Stimulated activated CD8-positive, alpha-beta memory T cell treated with anti-CD3 and anti-CD28 coated beads, Interleukin-7, amount 100 ng/mL, for 1 hour (primary cell): ENCODE results near the gene MTA3.
"Not testable (repeated sequence)": the region's sequence is repeated elsewhere in the genome, so short reads cannot be mapped to it uniquely, and the experiment has no call there.

ENCODE experiments used
- DNase-seq, 2 donors: peaks; one replicate each; pipeline ENCODE4 v3.0.0-alpha.2; 2020; ENCODE audit warnings: low read depth in 2 of 2

MTA3 gene

DNA sequence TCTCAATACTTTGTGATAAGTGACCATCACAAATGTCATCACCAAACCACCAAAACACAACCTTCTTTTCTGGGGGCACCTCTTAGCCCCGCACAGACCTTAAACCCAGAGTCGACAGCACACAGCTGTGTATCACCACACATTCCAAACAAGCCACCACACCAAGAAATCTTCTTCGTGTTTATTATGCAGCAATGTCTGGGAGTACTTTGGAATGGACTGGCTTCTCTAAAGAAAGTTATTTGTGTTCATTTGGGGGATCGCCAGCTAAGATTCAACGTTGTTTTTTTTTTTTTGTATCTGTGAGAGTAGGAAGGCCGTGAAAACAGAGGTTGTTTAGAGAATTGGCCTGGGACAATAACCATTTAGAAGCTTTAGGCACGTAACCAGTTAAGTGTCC lies 1.1 kb upstream of the MTA3 start:
- no peak for DNase-seq

DNA sequence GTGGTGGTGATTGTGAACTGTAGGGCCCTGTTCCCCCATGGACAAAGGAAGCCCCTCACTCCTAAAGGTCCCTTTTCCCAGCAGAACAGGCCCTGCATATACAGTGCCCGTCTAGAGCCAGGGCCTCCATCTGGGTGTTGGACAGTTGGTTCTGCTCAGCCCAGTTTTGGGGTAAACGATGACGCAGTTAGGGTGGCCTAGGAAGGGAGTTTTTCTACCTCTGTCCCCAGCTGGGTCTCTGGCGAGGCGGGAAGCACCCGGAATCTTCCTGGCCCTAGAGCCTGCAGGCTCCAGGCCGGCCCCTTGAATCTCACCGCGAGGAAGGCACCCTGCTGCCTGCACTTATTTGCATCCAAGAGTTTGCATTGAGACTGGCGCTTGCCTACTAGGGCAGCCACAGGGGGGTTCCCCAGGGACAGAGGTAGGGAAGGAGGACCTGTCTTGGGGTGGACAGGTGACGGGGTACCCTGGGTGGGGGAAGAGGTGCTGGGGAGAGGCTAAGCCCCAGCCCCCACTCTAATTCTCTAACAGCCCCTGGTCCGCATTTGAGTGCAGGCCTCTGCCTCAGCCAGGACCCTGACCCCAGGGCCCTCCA lies 529 bp upstream of the MTA3 start:
- no peak for DNase-seq

DNA sequence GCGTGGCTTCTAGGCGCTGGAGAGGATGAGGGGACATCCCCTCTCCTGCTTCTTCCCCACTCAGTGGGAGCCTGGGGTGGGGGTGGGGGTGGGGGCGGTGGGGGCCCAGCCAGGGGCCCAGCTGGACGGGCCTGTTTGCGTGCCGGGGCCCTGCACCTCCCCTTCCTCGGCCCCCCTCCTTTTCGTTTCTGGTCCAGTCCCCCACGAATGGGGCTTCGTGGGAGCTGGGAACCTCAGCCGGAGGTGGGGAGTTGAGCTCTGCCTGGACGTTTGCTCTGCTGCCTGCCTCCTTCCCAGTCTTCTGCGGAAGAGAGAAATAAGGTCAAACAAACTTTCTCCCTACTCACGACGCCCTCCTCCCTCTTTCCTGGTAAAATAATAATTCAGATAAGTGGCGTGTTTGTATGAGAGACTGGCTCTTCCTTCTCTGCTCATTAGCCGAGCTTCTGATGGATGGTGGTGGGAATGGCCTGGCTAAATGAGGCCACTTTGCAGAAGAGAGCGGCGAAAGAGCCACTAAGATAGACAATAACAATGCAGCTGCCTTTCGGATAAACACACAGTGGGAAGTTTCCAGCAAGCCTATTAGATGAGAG lies 782 bp downstream of the MTA3 start:
- no peak for DNase-seq

DNA sequence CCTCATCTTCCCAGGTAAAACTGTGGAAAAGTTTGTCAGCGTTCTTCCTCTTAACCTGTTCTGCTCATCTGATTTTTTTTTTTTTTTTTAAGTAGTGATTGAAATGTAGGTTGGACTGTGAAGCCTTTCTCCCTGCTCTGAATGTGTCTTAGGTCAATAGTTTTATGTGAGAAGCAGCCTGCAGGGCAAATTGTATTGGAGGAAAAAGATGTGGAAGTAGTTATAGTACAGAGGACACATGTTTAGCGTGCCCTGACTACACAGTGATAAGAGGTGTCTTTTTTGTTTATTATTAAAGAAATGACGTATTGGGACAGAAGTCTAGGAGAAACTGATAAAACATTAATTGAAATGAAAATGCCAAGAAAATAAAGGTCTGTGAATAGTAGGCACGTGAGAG lies 1.5 kb downstream of the MTA3 start:
- DNase-seq, result no peak

DNA sequence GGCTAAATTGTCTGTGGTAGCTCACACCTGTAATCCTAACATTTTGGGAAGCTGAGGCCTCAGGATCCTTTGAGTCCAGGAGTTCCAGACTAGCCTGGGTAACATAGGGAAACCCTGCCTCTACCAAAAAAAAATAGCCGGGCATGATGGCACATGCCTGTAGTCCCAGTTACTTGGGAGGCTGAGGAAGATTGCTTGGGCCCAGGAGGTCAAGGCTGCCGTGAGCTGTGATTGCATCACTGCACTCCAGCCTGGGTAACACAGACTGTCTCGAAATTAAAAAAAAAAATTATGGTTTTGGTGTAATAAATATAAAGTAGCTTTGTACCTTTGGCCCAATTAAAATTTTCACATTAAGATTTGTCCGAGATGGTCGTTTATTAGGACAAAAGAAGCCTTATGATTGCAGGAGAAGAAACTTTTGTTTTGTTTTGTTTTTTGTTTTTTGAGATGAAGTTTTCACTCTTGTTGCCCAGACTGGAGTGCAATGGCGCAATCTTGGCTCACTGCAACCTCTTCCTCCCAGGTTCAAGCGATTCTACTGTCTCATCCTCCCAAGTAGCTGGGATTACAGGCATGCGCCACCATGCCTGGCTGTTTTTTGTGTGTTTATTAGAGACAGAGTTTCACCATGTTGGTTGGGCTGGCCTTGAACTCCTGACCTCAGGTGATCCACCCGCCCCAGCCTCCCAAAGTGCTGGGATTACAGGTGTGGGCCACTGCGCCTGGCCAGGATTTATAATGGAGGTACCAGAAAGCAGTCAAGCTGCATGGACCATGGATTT lies 4.1 kb downstream of the MTA3 start:
- DNase-seq, result no peak

DNA sequence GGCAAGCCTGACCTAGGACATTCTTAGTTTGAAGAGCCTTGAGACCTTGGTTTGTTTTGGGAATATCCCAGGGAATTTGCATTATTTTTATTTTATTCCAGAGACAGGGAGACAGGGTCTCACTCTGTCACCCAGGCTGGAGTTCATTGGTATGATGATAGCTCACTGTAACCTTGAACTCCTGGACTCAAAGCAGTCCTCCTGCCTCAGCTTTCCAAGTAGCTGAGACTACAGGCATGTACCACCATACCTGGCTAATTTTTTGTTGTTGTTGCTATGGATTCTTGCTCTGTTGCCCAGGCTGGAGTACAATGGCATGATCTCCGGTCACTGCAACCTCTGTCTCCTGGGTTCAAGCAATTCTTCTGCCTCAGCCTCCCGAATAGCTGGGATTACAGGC lies 4.8 kb downstream of the MTA3 start:
- DNase-seq, result no peak

DNA sequence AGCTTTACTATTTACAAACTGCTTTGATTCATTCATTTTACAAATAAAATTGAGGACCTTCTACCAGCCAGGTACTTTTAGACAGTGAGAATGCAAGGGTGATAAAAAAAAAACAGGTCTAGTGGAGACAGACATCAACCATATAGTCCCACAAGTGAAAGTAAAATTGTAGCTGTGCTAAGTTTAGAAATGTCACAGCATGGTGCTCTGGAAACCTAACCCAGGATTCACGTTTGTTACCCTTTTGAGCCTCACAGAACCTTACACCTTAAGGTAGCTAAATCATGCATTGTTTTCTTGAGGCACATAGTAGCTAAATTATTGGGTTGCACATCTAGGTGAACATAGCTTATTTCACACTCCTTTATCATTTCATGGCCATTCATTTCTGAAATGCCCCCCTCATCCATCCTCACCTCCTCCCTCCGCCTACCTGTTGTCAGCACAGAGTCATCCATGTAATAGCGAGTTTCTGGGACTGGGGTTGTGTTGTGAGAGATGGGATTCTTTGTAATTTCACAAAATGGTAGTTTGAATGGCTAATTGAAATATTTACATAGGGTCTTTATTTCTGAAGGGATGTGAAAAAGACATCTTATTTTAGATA lies 7.1 kb downstream of the MTA3 start:
- no peak for DNase-seq

DNA sequence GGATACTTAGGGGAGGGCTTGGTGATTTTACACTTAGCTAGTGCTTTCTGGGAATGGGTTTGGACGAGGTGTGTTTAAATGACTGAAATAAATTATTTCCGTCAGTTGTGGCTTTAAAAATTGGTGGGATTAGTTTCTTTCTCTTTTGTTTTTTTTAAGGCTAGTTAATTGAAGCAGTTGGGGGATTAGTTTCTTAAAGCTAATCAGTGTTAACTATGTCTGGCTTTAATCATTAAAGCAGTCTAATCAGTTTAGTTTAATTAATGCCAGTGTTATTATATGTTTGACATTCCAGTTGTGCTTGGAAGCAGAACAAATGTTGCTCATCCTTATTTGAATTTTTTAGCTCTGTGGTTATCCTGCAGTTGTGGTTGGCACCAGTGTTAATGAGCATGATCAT lies 10.2 kb downstream of the MTA3 start:
- no peak for DNase-seq

DNA sequence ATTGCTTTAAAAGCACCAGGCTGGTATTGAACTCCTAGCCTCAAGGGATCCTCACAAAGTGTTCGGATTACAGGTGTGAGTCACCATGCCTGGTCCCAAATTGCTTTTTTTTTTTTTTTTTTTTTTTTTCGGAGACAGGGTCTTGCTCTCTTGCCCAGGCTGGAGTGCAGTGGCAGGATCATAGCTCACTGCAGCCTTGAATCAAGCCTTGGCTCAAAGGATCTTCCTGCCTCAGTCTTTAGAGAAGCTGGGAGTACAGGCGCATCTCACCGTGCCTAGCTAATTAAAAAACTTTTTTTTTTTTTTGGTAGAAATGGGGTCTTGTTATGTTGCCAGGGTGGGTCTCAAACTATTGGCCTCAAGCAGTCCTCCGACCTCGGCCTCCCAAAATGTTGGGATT lies 12.8 kb downstream of the MTA3 start:
- DNase-seq, result no peak

DNA sequence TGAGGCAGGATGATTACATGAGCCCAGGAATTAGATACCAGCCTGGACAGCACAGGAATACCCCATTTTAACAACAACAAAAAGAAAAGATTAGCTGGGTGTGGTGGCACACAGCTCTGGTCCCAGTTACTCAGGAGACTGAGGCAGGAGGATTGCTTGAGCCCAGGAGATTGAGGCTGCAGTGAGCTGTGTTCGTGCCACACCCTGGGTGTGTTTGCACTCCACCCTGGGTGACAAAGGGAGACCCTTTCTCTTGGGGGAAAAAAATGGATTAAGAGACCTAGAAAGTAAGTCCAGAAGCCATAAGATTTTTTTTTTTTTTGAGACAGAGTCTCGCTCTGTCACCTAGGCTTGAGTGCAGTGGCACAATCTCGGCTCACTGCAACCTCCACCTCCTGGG lies 16.2 kb downstream of the MTA3 start:
- DNase-seq, result not testable (repeated sequence)

DNA sequence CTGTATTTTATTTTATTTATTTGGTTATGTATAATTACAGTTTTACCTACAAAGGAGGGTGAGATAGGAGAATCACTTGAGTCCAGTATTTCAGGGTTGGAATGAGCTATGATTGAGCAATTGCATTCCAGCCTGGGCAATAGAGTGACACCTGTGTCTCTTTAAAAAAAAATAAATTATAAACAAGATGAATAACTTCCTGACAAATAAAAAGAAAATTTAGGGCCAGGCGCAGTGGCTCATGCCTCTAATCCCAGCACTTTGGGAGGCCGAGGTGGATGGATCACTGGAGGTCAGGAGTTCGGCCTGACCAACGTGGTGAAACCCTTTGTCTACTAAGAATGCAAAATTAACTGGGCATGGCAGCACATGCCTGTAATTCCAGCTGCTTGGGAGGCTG lies 17.3 kb downstream of the MTA3 start:
- DNase-seq, result no peak

DNA sequence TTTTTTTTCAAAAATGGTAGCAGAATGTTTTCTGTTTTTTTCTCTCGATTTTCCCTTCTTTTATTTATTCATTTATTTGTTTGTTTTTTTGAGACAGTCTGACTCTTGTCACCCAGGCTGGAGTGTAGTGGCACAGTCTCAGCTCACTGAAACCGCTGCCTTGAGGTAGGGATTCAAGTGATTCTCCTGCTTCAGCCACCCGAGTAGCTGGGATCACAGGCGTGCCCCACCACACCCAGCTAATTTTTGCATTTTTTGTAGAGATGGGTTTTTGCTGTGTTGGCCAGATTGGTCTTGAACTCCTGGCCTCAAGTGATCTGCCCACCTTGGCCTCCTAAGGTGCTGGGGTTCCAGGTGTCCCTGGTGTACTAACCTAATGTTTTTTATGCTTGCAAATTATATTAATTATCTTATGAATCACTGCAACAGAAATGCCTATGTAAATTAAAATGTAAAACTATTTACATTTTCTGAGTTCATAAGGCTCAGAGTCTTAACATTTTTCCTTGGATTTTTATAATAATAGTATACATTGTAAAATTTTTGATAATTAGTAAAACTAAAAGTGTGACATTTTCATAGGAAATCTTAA lies 19.2 kb downstream of the MTA3 start:
- no peak for DNase-seq

DNA sequence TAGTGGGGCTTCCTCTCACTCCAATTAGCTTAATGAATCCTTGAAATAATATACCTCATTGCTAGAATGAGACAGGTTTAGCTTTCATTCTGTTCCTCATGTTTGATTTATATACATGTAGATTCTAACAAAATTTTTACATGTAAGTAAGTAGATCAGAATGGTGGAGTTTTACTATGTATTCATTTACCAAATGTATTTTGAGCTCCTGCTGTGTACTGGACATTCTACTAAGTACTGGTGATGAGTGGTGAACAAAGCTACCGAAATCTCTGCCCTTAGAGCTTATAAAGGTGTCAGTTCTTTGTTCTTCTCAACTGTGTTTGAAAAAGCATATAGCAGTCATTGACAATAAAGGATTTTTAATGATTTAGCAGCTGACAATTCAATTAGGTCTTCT lies 19.7 kb downstream of the MTA3 start:
- no peak for DNase-seq

DNA sequence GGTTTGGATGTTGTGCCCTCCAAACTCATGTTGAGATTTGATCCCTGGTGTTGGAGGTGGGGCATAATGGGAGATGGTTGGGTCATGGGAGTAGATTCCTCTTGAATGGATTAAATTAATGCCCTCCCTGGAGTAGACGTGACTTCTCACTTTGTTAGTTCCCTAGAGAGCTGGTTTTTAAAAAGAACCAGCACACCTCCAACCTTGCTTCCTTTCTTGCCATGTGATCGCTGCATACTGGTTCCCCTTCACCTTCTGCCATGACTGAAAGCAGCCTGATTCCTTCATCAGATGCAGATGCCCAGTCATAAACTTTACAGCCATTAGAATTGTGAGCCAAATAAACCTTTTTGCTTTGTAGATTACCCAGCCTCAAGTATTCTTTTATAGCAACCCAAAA lies 21.7 kb downstream of the MTA3 start:
- no peak for DNase-seq

DNA sequence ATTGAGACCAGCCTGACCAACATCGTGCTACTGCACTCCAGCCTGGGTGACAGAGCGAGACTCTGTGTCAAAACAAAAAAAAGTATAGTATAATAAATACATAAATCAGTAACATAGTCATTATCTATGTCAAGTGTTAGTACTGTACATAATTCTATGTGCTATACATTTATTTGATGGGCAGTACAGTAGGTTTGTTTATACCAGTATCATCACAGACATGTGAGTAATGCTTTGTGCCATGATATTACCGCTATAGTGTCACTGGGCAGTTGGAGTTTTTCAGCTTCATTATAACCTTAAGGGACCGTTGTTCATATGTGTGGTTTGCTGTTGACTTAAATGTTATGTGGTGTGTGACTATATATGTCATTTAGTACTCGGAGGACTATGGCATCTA lies 24.9 kb downstream of the MTA3 start:
- no peak for DNase-seq

DNA sequence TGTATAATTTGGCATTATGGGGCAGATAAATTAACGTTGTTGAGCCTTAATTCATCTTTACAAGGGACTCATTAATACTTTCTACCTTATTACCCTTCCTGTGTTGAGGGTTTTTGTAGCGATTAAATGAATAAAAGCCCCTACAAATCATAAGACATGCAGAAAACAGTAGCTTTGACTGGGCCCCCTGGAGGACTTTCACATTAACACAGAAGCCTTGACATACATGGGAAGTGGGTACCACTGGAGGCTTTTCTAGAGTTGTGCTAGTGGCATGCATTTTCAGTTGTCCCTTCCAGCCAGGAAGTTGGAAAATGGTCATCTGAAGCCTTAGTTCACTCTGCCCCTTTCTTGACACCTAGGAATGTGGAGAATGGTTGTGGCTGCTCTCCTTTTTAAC lies 30.2 kb downstream of the MTA3 start:
- no peak for DNase-seq

DNA sequence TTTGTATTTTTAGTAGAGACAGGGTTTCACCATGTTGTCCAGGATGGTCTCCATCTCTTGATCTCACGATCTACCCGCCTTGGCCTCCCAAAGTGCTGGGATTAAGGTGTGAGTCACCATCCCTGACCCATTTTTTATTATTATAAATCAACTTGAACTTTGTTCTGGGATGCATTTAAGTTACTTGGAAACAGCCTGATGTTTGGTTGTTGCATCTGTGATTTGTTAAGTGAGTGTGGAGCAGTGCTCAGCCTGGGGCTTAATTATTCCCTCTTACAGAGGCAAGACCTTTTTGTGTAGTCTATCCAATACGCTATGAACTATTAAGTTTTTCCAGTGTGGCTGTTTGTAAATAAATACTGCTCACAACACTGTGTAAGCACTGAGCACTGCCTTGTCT lies 32.6 kb downstream of the MTA3 start:
- no peak for DNase-seq

DNA sequence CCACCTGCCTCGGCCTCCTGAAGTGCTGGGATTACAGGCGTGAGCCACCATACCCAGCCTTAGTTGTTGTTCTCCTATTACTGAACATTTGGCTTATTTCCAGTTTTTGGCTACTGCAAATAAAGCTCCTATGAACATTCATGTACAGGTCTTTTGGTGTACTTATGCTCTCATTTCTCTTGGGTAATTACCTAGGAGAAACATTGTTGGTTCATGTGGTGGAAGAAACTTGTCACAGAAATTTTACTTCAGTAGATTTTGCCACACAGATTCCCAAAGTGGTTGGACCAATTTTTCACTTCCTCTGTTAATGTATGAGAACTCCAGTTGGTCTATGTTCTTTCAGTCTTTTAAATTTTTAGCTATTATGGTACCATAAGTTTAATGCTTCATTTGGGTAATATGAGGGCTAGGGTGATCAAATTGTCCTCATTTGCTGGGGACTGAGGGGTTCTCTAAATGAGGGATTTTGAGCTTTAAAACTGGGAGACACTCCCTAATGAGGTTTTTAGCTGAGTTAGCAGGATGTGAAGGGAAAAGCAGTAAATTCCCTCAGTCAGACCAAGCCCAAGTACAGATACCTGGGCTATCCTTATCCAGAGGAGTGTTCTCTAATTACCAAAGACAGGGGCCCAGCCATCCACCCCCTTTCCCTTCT lies 33.9 kb downstream of the MTA3 start:
- no peak for DNase-seq

DNA sequence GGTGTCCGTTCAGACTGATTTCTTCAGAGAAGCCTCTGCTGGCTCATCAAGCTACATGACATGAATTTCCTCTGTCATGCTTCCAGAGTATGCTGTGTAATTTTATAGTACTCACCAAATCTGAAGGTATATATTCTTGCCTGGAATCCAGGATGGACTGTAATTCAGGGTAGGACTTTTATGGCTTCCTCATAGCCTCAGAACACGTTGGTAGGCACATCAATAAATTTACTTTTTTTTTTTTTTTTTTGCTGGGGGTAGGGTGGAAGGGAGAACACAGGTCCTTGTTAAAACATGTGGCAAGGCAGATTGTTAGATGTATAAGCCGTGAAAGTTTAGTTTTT lies 34.4 kb downstream of the MTA3 start:
- no peak for DNase-seq

DNA sequence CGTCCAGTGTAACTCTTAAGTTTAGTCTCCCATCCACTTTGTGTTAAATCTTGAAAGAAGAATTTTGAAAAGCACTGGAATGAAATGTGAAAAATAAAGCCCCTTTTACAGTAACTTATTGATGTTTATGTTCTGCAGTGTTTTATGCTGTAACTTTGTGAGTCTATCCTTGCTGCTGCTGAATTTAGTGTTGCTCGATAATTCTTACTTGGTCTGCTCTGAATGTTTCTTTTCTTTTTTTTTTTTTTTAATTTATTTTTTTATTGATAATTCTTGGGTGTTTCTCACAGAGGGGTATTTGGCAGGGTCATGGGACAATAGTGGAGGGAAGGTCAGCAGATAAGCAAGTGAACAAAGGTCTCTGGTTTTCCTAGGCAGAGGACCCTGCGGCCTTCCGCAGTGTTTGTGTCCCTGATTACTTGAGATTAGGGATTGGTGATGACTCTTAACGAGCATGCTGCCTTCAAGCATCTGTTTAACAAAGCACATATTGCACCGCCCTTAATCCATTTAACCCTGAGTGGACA lies 36.0 kb downstream of the MTA3 start:
- DNase-seq, result not testable (repeated sequence)

DNA sequence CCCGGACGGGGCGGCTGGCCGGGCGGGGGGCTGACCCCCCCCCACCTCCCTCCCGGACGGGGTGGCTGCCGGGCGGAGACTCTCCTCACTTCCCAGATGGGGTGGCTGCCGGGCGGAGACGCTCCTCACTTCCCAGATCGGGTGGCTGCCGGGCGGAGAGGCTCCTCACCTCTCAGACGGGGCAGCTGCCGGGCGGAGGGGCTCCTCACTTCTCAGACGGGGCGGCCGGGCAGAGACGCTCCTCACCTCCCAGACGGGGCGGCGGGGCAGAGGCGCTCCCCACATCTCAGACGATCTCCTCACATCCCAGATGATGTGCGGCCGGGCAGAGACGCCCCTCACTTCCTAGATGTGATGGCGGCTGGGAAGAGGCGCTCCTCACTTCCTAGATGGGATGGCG lies 37.7 kb downstream of the MTA3 start:
- DNase-seq, result not testable (repeated sequence)

DNA sequence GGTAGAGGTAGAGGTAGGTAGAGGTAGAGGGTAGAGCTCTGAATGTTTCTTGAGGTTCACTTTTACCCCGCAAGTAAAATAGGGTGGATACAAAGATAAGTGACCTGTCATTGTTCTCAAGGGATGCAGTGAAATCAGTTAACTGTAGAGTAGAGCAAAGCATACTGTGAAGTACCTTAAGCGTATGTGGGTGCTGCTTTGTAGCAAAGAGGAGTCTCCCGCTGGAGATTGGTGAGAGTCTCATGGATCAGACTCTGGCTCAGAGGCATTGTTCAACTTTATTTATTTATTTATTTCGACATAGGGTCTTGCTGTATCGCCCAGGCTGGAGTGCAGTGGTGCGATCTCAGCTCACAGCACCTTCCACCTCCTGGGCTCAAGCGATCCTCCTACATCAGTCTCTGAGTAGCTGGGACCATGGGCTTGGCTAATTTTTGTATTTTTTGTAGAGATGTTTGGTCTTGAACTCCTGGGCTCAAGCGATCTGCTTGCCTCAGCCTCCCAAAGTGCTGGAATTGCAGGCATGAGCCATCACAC lies 38.7 kb downstream of the MTA3 start:
- DNase-seq, result no peak
